ENCODE measurements around the gene IGLON5.
A peak's percentile ranks its signal among the peaks of the same experiment; 100 is the strongest.

Gene IGLON5

GRCh38 chr19:51339313-51339686, 27.9 kb downstream of the IGLON5 start:
- no peak for DNase-seq (ENCODE audit: low read depth)

GRCh38 chr19:51339687-51340656, 28.5 kb downstream of the IGLON5 start:
- peak; percentile 96 for DNase-seq (ENCODE audit: low read depth)

- no peak for DNase-seq (ENCODE audit: low read depth)
Observed at GRCh38 chr19:51341066-51341465, 29.6 kb downstream of the IGLON5 start.

GRCh38 chr19:51341976-51342580, 30.6 kb downstream of the IGLON5 start, which contains the start of gene VSIG10L:
Gene VSIG10L (minus strand): TSS chr19:51342139. CDS start chr19:51342124, 15 bp downstream.
- DNase-seq (ENCODE audit: low read depth), result no peak

- DNase-seq (ENCODE audit: low read depth), result no peak
Observed at GRCh38 chr19:51342631-51343569, 31.5 kb downstream of the IGLON5 start.

GRCh38 chr19:51345076-51345620, 33.7 kb downstream of the IGLON5 start:
- no peak for DNase-seq (ENCODE audit: low read depth)

GRCh38 chr19:51346742-51347141, 35.3 kb downstream of the IGLON5 start:
- DNase-seq (ENCODE audit: low read depth), result no peak

GRCh38 chr19:51347209-51347928, 35.9 kb downstream of the IGLON5 start:
- no peak for DNase-seq (ENCODE audit: low read depth)

- DNase-seq (ENCODE audit: low read depth), result no peak
Observed at GRCh38 chr19:51351266-51351990, 40.0 kb downstream of the IGLON5 start.

GRCh38 chr19:51352783-51353360, 41.4 kb downstream of the IGLON5 start:
- DNase-seq (ENCODE audit: low read depth), result no peak

- DNase-seq (ENCODE audit: low read depth), result no peak
Observed at GRCh38 chr19:51354103-51354741, 42.8 kb downstream of the IGLON5 start.

GRCh38 chr19:51354742-51355148, 43.3 kb downstream of the IGLON5 start:
- DNase-seq (ENCODE audit: low read depth), result no peak

GRCh38 chr19:51356159-51356801, 44.8 kb downstream of the IGLON5 start:
- DNase-seq (ENCODE audit: low read depth), result no peak

GRCh38 chr19:51357952-51358351, 46.5 kb downstream of the IGLON5 start:
- DNase-seq (ENCODE audit: low read depth), result no peak

- DNase-seq (ENCODE audit: low read depth), result no peak
Observed at GRCh38 chr19:51359294-51359693, 47.9 kb downstream of the IGLON5 start.

GRCh38 chr19:51361239-51361638, 49.8 kb downstream of the IGLON5 start:
- DNase-seq (ENCODE audit: low read depth), result no peak

GRCh38 chr19:51364200-51365106, 53.0 kb downstream of the IGLON5 start:
- no peak for DNase-seq (ENCODE audit: low read depth)
